Measurements from ENCODE around the gene FANK1. TPM values are rescaled to one million over a fixed set of nuclear protein-coding genes. Genes with fewer than 3 reads are reported as not detected.
"Not testable (repeated sequence)": the region's sequence is repeated elsewhere in the genome, so short reads cannot be mapped to it uniquely, and the experiment has no call there.

The FANK1 gene
- total RNA-seq, 6 donors from 2014 or later: 2.1 to 42.9 (median 16.6) TPM

DNA sequence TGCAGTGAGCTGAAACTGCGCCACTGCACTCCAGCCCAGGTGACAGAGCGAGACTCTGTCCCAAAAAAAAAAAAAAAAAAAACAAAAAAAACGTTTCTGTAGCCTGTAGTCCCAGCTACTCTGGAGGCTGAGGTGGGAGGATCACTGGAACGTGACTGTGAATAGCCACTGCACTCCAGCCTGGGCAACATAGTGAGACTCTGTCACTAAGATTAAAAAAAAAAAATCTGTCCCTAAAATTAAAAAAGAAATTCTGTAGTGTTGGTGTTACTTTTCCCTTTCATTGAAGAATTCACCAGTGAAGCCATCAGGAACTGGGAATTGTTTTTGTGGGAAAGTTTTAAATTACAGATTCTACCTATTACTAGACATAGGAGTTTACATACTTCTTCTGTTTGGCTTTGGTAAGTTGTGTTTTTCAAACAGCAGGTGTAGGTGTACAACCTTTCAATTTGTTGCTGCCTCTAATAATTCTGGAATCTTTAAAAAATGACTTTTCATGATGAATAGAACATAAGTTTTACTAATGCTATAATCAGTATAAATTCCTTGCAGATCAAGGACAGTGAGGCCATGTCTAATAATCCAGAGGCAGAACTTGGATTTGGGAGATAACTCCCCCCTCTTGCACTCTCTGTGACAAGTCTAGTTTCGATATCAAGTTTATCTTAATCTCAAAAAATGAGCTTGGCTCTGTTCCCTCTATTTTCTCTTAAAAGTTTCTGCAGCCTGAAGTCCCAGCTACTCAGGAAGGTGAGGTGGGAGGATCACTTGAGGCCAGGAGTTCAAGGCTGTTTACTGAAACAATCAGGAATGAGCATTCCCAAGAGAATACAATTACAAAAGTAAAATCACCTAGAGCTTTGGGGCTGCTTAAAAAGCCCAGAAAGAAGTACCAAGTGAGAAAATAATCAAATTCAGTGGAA lies 9.0 kb downstream of the FANK1 start:
- peak; percentile 61 to 81 for ATAC-seq (ENCODE audit: low FRiP score in 2 of 2)
- not testable (repeated sequence) for H3K9me3 ChIP-seq, H3K4me3 ChIP-seq, H3K4me1 ChIP-seq, H3K36me3 ChIP-seq, H3K27me3 ChIP-seq, H3K27ac ChIP-seq, DNase-seq
- 67 to 73% methylated on average over 5 of the region's 5 CpGs for WGBS, 2 donors

DNA sequence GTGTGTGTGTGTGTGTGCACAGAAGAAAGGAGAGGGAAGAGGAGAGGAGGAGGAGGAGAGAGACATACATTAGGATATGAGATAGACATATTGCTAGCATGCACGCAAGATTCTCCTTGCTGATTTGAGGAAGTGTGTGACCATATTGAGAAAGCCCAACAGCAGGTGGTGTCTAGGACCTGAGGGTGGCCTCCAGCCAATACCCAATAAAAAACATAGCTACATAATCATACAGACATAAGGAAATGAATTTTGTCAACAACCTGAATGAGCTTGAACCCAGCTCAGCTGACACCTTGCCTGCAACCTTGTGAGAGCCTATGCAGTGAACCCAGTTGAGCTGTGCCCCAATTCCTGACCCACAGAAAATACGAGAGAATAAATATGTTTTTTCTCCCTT lies 11.2 kb downstream of the FANK1 start:
- not testable (repeated sequence) for DNase-seq; H3K27me3 ChIP-seq; H3K4me3 ChIP-seq; H3K4me1 ChIP-seq; H3K27ac ChIP-seq; H3K9me3 ChIP-seq; ATAC-seq (ENCODE audit: low FRiP score in 2 of 2); H3K36me3 ChIP-seq
- WGBS, 2 donors: 82 to 83% methylated on average over 2 of the region's 2 CpGs

DNA sequence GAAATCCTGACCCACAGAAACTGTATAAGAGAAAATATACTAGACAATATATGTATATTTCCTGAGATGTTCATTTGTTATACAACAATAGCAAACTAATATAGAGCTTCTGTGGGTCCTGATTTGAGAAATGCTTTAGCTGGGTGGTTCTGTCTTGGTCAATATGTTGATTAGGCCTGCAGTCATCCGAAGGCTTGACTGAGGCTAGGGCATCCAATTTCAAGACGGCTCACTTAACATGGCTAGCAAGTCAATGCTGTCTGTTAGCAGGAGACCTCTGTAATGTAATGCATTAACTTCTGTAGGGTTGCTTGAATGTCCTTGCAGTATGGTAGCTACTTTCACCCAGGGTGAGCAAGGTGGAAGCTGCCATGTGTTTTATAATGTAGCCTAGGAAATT lies 12.4 kb downstream of the FANK1 start:
- DNase-seq, H3K4me1 ChIP-seq, H3K9me3 ChIP-seq, H3K27me3 ChIP-seq, H3K4me3 ChIP-seq, H3K36me3 ChIP-seq, H3K27ac ChIP-seq: not testable (repeated sequence)
- 51 to 54% methylated on average over 2 of the region's 2 CpGs for WGBS, 2 donors
- ATAC-seq (ENCODE audit: low FRiP score in 2 of 2): peak; percentile 34 to 70

GRCh38 chr10:125909491-125909890 lies 13.1 kb downstream of the FANK1 start:
- H3K36me3 ChIP-seq; ATAC-seq (ENCODE audit: low FRiP score in 2 of 2); H3K4me1 ChIP-seq; H3K27me3 ChIP-seq; H3K27ac ChIP-seq; H3K9me3 ChIP-seq; H3K4me3 ChIP-seq; DNase-seq: not testable (repeated sequence)
- 62 to 63% methylated on average over 3 of the region's 3 CpGs for WGBS, 2 donors

DNA sequence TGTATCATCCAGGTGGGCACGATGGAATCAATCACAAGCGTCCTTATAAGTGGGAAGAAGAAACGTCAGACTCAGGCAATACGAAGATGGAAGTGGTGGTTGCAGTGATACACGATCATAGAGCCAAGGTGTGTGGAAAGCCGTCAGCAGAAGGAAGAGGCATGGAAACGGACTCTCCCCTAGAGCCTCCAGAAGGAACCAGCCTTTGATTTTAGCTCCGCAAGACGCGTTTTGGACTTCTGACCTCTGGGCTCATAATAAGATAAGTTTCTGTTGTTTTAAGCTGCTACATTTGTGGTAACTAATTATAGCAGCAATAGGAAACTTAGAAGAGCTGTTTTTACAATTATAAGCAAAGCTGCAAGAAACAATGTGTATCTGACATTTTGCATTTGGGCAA lies 14.8 kb downstream of the FANK1 start:
- ATAC-seq (ENCODE audit: low FRiP score in 2 of 2): no peak
- no peak for DNase-seq

DNA sequence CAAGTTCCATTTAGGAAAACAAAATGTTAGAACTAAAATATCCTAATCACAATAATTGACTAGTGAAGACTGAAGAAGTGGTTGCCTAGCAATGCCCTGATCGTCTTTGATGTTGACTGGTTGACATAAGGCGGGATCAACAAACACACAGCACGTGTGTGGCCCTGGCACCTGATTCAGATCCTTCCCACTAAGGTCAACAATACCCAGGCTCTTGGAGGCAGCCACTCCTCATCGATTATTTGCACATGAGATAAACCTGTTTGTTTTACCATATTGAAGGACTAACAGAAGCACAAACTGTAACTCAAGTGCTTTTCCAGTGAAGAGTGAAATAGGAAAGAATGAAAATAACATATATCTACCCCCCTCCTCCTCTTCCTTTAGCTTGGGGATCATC lies 15.6 kb downstream of the FANK1 start:
- 40 to 46% methylated on average over 4 of the region's 4 CpGs for WGBS, 2 donors
- Histone ChIP-seq H3K27me3 (no peaks in the 10 kb centered on the region), H3K4me3 (no peak overlapping the region), H3K36me3 (no peaks in the 10 kb centered on the region), H3K27ac (no peak overlapping the region), H3K4me1 (peaks cover 0 to 4% (median 0%) of the 10 kb centered on the region in 4 donors), H3K9me3 (no peaks in the 10 kb centered on the region)
- peak in 1 of 2 donors; percentile 35 for DNase-seq
- TF ChIP-seq, protein P1, sequence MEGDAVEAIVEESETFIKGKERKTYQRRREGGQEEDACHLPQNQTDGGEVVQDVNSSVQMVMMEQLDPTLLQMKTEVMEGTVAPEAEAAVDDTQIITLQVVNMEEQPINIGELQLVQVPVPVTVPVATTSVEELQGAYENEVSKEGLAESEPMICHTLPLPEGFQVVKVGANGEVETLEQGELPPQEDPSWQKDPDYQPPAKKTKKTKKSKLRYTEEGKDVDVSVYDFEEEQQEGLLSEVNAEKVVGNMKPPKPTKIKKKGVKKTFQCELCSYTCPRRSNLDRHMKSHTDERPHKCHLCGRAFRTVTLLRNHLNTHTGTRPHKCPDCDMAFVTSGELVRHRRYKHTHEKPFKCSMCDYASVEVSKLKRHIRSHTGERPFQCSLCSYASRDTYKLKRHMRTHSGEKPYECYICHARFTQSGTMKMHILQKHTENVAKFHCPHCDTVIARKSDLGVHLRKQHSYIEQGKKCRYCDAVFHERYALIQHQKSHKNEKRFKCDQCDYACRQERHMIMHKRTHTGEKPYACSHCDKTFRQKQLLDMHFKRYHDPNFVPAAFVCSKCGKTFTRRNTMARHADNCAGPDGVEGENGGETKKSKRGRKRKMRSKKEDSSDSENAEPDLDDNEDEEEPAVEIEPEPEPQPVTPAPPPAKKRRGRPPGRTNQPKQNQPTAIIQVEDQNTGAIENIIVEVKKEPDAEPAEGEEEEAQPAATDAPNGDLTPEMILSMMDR (IDR thresholded peaks at IDR 0.05): no peak
- TF ChIP-seq POLR2A (IDR thresholded peaks at IDR 0.05) (no peak), POLR2AphosphoS5 (IDR thresholded peaks at IDR 0.05) (no peak), EP300 (IDR thresholded peaks at IDR 0.05) (no peak)
- ATAC-seq (ENCODE audit: low FRiP score in 2 of 2): peak; percentile 40 to 47

More for the DNA sequence above, 14.8 kb downstream of the FANK1 start:
- Histone ChIP-seq H3K27ac (no peak overlapping the region), H3K4me1 (peaks cover 0 to 4% (median 0%) of the 10 kb centered on the region in 4 donors), H3K9me3 (no peaks in the 10 kb centered on the region), H3K27me3 (no peaks in the 10 kb centered on the region), H3K4me3 (no peak overlapping the region), H3K36me3 (no peaks in the 10 kb centered on the region)
- WGBS, 2 donors: 85 to 97% methylated on average over 10 of the region's 10 CpGs
- TF ChIP-seq POLR2A (IDR thresholded peaks at IDR 0.05) (no peak), POLR2AphosphoS5 (IDR thresholded peaks at IDR 0.05) (no peak), EP300 (IDR thresholded peaks at IDR 0.05) (no peak)
- TF ChIP-seq, protein P1 (IDR thresholded peaks at IDR 0.05): no peak

DNA sequence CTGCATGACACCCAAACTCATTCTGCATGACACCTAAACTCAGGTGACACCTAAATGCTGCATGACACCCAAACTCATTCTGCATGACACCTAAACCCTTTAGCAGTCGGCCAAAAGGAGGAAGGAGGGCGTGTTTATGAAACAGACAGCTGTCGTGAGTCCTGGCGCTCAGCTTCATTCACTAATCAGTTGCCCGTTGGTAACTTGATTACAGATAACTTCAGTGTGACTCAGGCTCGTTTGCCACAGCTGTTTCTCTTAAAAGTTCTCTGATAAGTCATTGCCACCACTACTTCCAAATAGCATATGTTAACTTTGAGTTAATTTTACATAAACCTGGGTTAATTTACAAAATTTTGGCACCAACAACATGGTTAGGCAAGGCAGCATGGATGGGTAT lies 16.9 kb downstream of the FANK1 start:
- not testable (repeated sequence) for H3K36me3 ChIP-seq; DNase-seq; H3K4me1 ChIP-seq; H3K27me3 ChIP-seq; ATAC-seq (ENCODE audit: low FRiP score in 2 of 2); H3K4me3 ChIP-seq; H3K9me3 ChIP-seq; H3K27ac ChIP-seq
- WGBS, 2 donors: 61 to 76% methylated on average over 5 to 6 of the region's 6 CpGs

Measured in upper lobe of left lung (tissue), 6 donors.